Stimulated activated CD8-positive, alpha-beta memory T cell treated with anti-CD3 and anti-CD28 coated beads, Interleukin-12 subunit alpha, Interleukin-12 subunit beta, amount 100 ng/mL, for 24 hours (primary cell): ENCODE results near the gene CPT1B.
A peak's percentile ranks its signal among the peaks of the same experiment; 100 is the strongest.
"Not testable (repeated sequence)": the region's sequence is repeated elsewhere in the genome, so short reads cannot be mapped to it uniquely, and the experiment has no call there.

ENCODE experiments used
- DNase-seq: peaks from one replicate; pipeline ENCODE4 v3.0.0-alpha.2; 2020; ENCODE audit errors: extremely low read depth

Gene CPT1B

GRCh38 chr22:50577987-50578775 is at the start of gene CPT1B:
TSS of gene CPT1B (minus strand) at chr22:50578427. CDS start at chr22:50577915, 512 bp downstream.
- no peak for DNase-seq

- no peak for DNase-seq
Measured at GRCh38 chr22:50626850-50627641, 48.8 kb upstream of the CPT1B start.

GRCh38 chr22:50626314-50626849 is 48.2 kb upstream of the CPT1B start:
- DNase-seq = no peak

- DNase-seq = no peak
Measured at GRCh38 chr22:50625568-50626313, 47.5 kb upstream of the CPT1B start.

GRCh38 chr22:50625131-50625567 is 46.9 kb upstream of the CPT1B start:
- no peak for DNase-seq

- no peak for DNase-seq
Measured at GRCh38 chr22:50624347-50625130, 46.3 kb upstream of the CPT1B start.

- no peak for DNase-seq
Measured at GRCh38 chr22:50622723-50623327, 44.6 kb upstream of the CPT1B start.

- no peak for DNase-seq
Measured at GRCh38 chr22:50621948-50622722, 43.9 kb upstream of the CPT1B start.

GRCh38 chr22:50621356-50621880 is 43.2 kb upstream of the CPT1B start:
- DNase-seq = no peak

- DNase-seq = peak; percentile 67
Measured at GRCh38 chr22:50620593-50621355, 42.5 kb upstream of the CPT1B start.

- not testable (repeated sequence) for DNase-seq
Measured at GRCh38 chr22:50614296-50614695, 36.1 kb upstream of the CPT1B start.

GRCh38 chr22:50613291-50613981 is 35.2 kb upstream of the CPT1B start:
- no peak for DNase-seq

GRCh38 chr22:50612528-50613221 is 34.4 kb upstream of the CPT1B start:
- no peak for DNase-seq

GRCh38 chr22:50612168-50612527 is 33.9 kb upstream of the CPT1B start:
- DNase-seq = no peak

GRCh38 chr22:50611341-50612060 is 33.3 kb upstream of the CPT1B start:
- DNase-seq = no peak

- no peak for DNase-seq
Measured at GRCh38 chr22:50610581-50610980, 32.4 kb upstream of the CPT1B start.

- no peak for DNase-seq
Measured at GRCh38 chr22:50610041-50610451, 31.8 kb upstream of the CPT1B start.
